ENCODE data around the gene STXBP6.
"Not testable (repeated sequence)": the region's sequence is repeated elsewhere in the genome, so short reads cannot be mapped to it uniquely, and the experiment has no call there.

The STXBP6 gene

DNA sequence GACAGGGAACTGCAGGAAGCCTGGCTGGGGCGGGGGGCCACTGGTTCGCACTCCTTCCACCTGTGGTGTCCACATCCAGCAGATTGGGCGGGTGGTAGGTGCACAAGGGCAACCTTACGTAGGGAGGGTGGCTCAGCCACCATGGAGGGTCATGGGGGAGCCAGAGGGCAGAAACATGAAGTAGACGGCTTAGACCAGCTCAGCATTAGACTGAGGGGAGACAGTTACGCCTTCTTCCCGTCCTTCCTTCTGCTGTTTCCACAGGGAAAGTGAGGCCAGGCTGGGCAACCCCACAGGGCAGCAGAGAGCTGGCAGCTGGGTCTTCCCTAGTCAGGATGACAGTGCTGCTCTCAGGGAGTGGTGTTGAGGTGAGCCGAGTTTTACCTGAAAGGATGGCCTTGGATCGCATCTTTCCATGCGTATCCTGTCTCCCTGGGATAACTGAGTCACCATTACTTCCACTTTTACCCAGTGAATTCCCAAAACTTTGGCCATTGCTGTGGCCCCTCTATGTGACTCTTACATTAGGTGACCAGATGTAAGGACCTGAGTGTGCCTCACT, 245.9 kb downstream of the STXBP6 start:
- DNase-seq (ENCODE audit: low read depth): no peak
- H3K4me3 ChIP-seq (ENCODE audit: low read depth, low read length): no peak overlapping the region
- TF ChIP-seq, protein P1, sequence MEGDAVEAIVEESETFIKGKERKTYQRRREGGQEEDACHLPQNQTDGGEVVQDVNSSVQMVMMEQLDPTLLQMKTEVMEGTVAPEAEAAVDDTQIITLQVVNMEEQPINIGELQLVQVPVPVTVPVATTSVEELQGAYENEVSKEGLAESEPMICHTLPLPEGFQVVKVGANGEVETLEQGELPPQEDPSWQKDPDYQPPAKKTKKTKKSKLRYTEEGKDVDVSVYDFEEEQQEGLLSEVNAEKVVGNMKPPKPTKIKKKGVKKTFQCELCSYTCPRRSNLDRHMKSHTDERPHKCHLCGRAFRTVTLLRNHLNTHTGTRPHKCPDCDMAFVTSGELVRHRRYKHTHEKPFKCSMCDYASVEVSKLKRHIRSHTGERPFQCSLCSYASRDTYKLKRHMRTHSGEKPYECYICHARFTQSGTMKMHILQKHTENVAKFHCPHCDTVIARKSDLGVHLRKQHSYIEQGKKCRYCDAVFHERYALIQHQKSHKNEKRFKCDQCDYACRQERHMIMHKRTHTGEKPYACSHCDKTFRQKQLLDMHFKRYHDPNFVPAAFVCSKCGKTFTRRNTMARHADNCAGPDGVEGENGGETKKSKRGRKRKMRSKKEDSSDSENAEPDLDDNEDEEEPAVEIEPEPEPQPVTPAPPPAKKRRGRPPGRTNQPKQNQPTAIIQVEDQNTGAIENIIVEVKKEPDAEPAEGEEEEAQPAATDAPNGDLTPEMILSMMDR (conservative IDR thresholded peaks at IDR 0.05; ENCODE audit: low read depth, low read length): no peak

DNA sequence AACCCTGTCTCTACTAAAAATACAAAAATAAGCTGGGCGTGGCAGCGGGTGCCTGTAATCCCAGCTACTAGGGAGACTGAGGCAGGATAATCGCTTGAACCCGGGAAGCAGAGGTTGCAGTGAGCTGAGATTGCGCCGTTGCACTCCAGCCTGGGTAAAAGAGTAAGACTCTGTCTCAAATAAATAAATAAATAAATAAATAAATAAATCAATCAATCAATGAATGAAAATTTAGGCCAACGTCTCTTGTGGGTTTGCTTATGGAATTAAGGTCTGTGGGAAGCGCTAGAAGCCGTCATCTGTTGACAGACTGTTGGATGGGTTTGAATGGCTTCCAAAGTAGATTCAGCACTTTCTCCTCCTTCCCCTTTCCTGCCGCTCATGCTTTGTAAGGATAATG, 246.5 kb downstream of the STXBP6 start:
- not testable (repeated sequence) for DNase-seq (ENCODE audit: low read depth); H3K4me3 ChIP-seq (ENCODE audit: low read depth, low read length)

DNA sequence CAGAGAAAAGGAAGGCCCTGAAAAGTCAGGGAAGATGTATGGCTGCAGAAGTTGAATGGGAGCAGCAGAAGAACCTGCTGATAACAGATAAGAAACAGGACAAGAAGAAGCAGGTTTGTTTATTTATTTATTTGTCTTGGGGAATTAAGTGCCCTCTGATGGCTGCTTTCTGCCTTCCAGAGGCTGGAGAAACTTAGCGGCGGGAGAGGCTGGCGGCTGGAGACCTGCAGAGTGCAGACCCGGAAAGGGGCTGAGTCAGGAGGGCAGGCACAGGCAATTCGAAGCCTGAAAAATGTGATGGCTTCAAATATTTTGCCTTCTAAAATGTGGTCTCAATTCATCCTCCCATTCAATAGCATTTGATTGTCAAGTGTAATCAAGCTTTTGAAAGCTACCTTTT, 247.7 kb downstream of the STXBP6 start:
- no peak for DNase-seq (ENCODE audit: low read depth)
- TF ChIP-seq, protein P1 (conservative IDR thresholded peaks at IDR 0.05; ENCODE audit: low read depth, low read length): no peak
- no peak overlapping the region for H3K4me3 ChIP-seq (ENCODE audit: low read depth, low read length)

DNA sequence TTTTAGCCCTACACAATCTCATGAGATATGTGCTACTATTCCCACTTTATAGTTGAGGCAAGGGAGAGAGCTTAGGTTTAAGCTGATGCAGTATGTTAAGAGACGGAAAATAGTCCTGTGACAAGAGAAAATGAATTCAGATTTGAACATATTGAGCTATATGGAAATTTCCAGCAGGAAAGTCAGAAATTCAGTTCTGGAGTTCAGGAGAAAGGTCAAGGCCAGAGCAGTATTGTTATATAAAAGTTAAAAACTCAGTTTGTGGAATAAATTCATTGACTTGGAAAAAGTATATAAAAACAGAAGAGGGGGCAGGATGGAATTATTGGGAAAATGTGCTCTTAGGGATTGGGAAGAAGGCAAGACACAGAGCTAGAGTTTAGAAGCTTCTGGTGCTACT, 248.9 kb downstream of the STXBP6 start:
- DNase-seq (ENCODE audit: low read depth): no peak
- TF ChIP-seq, protein P1 (conservative IDR thresholded peaks at IDR 0.05; ENCODE audit: low read depth, low read length): no peak

DNA sequence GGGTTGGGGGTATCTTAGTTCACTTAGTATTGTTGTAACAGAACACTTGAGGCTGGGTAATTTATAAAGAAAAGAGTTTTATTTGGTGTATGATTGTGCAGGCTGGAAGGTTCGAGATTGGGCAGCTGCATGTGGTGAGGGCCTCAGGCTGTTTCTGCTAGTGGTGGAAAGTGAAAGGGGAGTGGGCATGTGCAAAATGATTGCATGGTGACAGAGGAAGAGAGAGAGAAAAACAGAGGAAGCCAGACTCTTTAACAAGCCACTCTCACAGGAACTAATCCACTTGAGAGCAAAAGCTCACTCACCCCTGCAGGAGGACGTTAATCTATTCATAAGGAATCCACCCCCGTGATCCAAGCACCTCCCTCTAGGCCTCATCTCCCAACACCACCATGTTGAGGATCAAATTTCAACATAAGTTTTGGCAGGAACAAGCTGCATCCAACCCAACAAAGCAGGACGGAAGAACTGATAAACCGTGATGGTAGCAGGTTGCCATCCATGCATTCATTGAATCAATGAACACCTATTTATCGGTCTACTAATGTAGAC, 251.0 kb downstream of the STXBP6 start:
- H3K4me3 ChIP-seq (ENCODE audit: low read depth, low read length): no peak overlapping the region
- no peak for DNase-seq (ENCODE audit: low read depth)
- TF ChIP-seq, protein P1 (conservative IDR thresholded peaks at IDR 0.05; ENCODE audit: low read depth, low read length): no peak

More for the DNA sequence above, 248.9 kb downstream of the STXBP6 start:
- H3K4me3 ChIP-seq (ENCODE audit: low read depth, low read length): no peak overlapping the region

DNA sequence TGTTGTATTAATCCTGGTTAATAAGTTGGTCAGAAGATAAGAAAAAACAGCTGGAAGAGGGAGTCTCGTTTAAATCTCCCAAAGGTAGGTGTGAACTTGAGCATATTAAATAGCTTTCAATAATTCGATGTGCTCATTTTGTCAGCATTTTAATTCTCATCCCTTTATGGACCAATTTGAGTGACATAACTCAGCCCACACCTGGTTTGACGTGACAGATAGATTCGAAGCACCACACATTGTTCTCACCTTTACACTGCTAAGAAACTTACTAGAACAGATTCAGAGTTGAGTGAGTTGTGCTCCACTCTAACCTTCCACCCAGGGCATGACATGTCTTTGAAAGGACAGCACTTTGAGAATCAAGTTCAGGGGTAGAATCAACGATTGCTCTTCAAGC, 254.5 kb downstream of the STXBP6 start:
- TF ChIP-seq, protein P1 (conservative IDR thresholded peaks at IDR 0.05; ENCODE audit: low read depth, low read length): no peak
- no peak for DNase-seq (ENCODE audit: low read depth)
- H3K4me3 ChIP-seq (ENCODE audit: low read depth, low read length): no peak overlapping the region

DNA sequence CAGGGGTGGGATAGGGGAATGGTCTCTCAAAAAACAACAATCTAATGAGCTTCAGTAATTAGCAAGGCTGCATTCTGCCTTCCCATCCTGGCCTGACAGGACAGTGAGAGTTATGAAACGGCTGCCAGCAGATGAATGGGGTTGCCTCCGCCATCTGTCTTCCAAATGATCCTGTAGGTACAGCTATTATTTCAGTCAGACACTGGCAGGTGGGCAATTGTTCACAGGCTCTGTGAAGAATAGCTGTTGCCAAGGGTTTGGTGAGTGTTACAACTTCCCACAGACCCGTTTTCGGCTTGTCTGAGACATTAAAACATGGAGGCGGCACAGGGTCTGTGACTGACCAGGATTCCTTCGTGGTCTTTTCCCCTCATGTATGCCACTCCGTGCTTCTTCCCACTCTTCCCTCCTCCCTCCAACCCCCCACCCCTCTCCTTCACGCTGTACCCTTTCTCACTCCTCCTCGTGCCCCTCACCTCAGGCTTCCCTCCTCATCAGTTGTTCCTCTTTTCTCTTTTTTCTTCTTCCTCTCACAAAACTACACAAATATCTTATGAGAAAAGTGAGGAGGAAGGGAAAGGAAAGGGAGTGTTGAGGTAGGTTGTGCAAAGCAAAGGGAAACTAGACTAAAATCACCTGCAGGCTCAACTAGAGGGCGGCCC, 255.2 kb downstream of the STXBP6 start:
- TF ChIP-seq, protein P1 (conservative IDR thresholded peaks at IDR 0.05; ENCODE audit: low read depth, low read length): no peak
- no peak for DNase-seq (ENCODE audit: low read depth)
- H3K4me3 ChIP-seq (ENCODE audit: low read depth, low read length): no peak overlapping the region
